Mesenchymal stem cell (in vitro differentiated cells and primary cell): ENCODE data around the gene HSPA9.

Experiments used
- DNase-seq: peaks from one replicate; pipeline ENCODE4 v3.0.0-alpha.2; 2013
- H2AFZ ChIP-seq: one replicate; pipeline ENCODE4 v1.6.1; 2013; ENCODE audit warnings: low read depth, mild to moderate bottlenecking, control low read depth, inconsistent platforms, low read length, moderate library complexity
- H2AK5ac ChIP-seq: 2 replicates; pipeline ENCODE4 v1.6.1; 2013; ENCODE audit warnings: low read length, moderate library complexity, mild to moderate bottlenecking, inconsistent platforms; ENCODE audit not compliant: severe bottlenecking
- H2BK120ac ChIP-seq: one replicate; pipeline ENCODE4 v1.6.1; 2013; ENCODE audit warnings: low read depth, mild to moderate bottlenecking, inconsistent platforms, low read length, moderate library complexity
- H2BK12ac ChIP-seq, 2 experiments: one replicate each; pipeline ENCODE4 v1.6.1; 2013; ENCODE audit warnings: inconsistent platforms in 2 of 2, low read length in 2 of 2, mild to moderate bottlenecking in 2 of 2, moderate library complexity in 2 of 2, control low read depth in 1 of 2
- H2BK15ac ChIP-seq: one replicate; pipeline ENCODE4 v1.6.1; 2013; ENCODE audit warnings: mild to moderate bottlenecking, low read depth, inconsistent platforms; ENCODE audit not compliant: poor library complexity, severe bottlenecking
- H2BK5ac ChIP-seq: 2 replicates; pipeline ENCODE4 v1.6.1; 2013; ENCODE audit warnings: low read depth, mild to moderate bottlenecking, low read length, control low read depth, inconsistent platforms; ENCODE audit not compliant: poor library complexity, severe bottlenecking
- H3K14ac ChIP-seq, 2 experiments: one replicate each; pipeline ENCODE4 v1.6.1; 2013; ENCODE audit warnings: inconsistent platforms in 2 of 2, low read length in 2 of 2, control low read depth in 1 of 2, mild to moderate bottlenecking in 1 of 2, moderate library complexity in 1 of 2
- H3K18ac ChIP-seq, 2 experiments: one replicate each; pipeline ENCODE4 v1.6.1; 2013; ENCODE audit warnings: inconsistent platforms in 2 of 2, low read length in 2 of 2, control low read depth in 1 of 2, low read depth in 1 of 2, mild to moderate bottlenecking in 1 of 2
- H3K23ac ChIP-seq, 2 experiments: one replicate each; pipeline ENCODE4 v1.6.1; 2013; ENCODE audit warnings: inconsistent platforms in 2 of 2, low read length in 2 of 2, mild to moderate bottlenecking in 2 of 2, moderate library complexity in 2 of 2, control low read depth in 1 of 2
- H3K27ac ChIP-seq: 2 replicates; pipeline ENCODE4 v1.5.1; 2013; ENCODE audit warnings: mild to moderate bottlenecking, moderate library complexity, low read length, control low read depth, inconsistent platforms; ENCODE audit not compliant: poor library complexity, severe bottlenecking
- H3K27me3 ChIP-seq, 2 experiments: 2 replicates each; pipeline versions ENCODE4 v1.6.1 to v1.7.0; 2013; ENCODE audit warnings: low read length in 2 of 2, mild to moderate bottlenecking in 2 of 2, moderate library complexity in 2 of 2, control low read depth in 1 of 2, inconsistent platforms in 1 of 2; ENCODE audit not compliant: control insufficient read depth in 1 of 2, insufficient read depth in 1 of 2
- H3K36me3 ChIP-seq, 2 experiments: 2 replicates each; pipeline versions ENCODE4 v1.6.1 to v1.7.0; 2013; ENCODE audit warnings: low read length in 2 of 2, control low read depth in 1 of 2, inconsistent platforms in 1 of 2, low read depth in 1 of 2, mild to moderate bottlenecking in 1 of 2; ENCODE audit not compliant: insufficient read depth in 2 of 2, control insufficient read depth in 1 of 2
- H3K4ac ChIP-seq, 2 experiments: one replicate each; pipeline ENCODE4 v1.6.1; 2013; ENCODE audit warnings: inconsistent platforms in 2 of 2, low read length in 2 of 2, mild to moderate bottlenecking in 2 of 2, moderate library complexity in 2 of 2, control low read depth in 1 of 2, low read depth in 1 of 2
- H3K4me1 ChIP-seq: 2 replicates; pipeline ENCODE4 v1.6.1; 2013; ENCODE audit warnings: low read depth, low read length, control low read depth; ENCODE audit not compliant: control insufficient read depth, insufficient read depth
- H3K4me2 ChIP-seq: 2 replicates; pipeline ENCODE4 v1.6.1; 2013; ENCODE audit warnings: low read length, mild to moderate bottlenecking, inconsistent platforms; ENCODE audit not compliant: poor library complexity, severe bottlenecking
- H3K4me3 ChIP-seq, 2 experiments: 2 replicates each; pipeline versions ENCODE4 v1.5.1 to v1.7.0; 2013; ENCODE audit warnings: low read length in 2 of 2, mild to moderate bottlenecking in 2 of 2, control low read depth in 1 of 2, low read depth in 1 of 2; ENCODE audit not compliant: insufficient read depth in 1 of 2
- H3K79me1 ChIP-seq: replicated peaks from 2 replicates; pipeline ENCODE4 v1.6.1; 2013; ENCODE audit warnings: mild to moderate bottlenecking, control low read depth, low read length, inconsistent platforms; ENCODE audit not compliant: poor library complexity, severe bottlenecking
- H3K9ac ChIP-seq: 2 replicates; pipeline ENCODE4 v1.7.0; 2013; ENCODE audit warnings: mild to moderate bottlenecking, low read length, moderate library complexity
- H3K9me3 ChIP-seq: 2 replicates; pipeline ENCODE4 v1.7.0; 2013; ENCODE audit warnings: mild to moderate bottlenecking, low read length; ENCODE audit not compliant: control insufficient read depth
- H4K8ac ChIP-seq: one replicate; pipeline ENCODE4 v1.6.1; 2013; ENCODE audit warnings: inconsistent platforms, mild to moderate bottlenecking, low read length, moderate library complexity
- H4K91ac ChIP-seq: one replicate; pipeline ENCODE4 v1.6.1; 2013; ENCODE audit warnings: mild to moderate bottlenecking, low read length, inconsistent platforms
- WGBS: methylation state at CpG from one replicate; pipeline ENCODE4 v1.1.7; 2013; ENCODE audit warnings: mixed read lengths; 5-methylcytosine and 5-hydroxymethylcytosine counted together

Gene HSPA9

GRCh38 chr5:138536215-138536614, 39.0 kb downstream of the HSPA9 start:
- no peak for DNase-seq
- Histone ChIP-seq H3K9ac (peak overlapping the region; percentile 22), H3K9me3 (no peaks in the 10 kb centered on the region), H4K91ac (no peak overlapping the region), H3K4ac (no peak overlapping the region), H3K4me1 (no peaks in the 10 kb centered on the region), H2BK5ac (no peak overlapping the region), H3K14ac (no peak overlapping the region), H3K79me1 (no peaks in the 10 kb centered on the region), H2AK5ac (no peak overlapping the region), H3K27me3 (no peaks in the 10 kb centered on the region), H2AFZ (no peak overlapping the region), H3K18ac (no peak overlapping the region), H2BK15ac (no peak overlapping the region), H3K4me3 (no peak overlapping the region), H3K4me2 (no peak overlapping the region), H2BK120ac (no peak overlapping the region), H3K23ac (no peak overlapping the region), H3K27ac (no peak overlapping the region), H2BK12ac (no peak overlapping the region), H3K36me3 (peaks cover 10 to 48% of the 10 kb centered on the region in 2 experiments), H4K8ac (no peak overlapping the region)
- 60% methylated on average over 1 of the region's 2 CpGs for WGBS

GRCh38 chr5:138533973-138534941, 40.9 kb downstream of the HSPA9 start:
- peak; percentile 55 for DNase-seq
- H3K27me3 ChIP-seq = no peaks in the 10 kb centered on the region
- H2BK12ac ChIP-seq = no peak overlapping the region
- H2BK15ac ChIP-seq = no peak overlapping the region
- WGBS = 98% methylated on average over 3 of the region's 5 CpGs
- peaks cover 3% of the 10 kb centered on the region for H3K4me1 ChIP-seq
- H3K36me3 ChIP-seq = peaks cover 18 to 36% of the 10 kb centered on the region in 2 experiments
- no peak overlapping the region for H3K14ac ChIP-seq
- H4K91ac ChIP-seq = no peak overlapping the region
- no peak overlapping the region for H2AK5ac ChIP-seq
- no peak overlapping the region for H3K4me3 ChIP-seq
- H4K8ac ChIP-seq = no peak overlapping the region
- no peak overlapping the region for H2BK5ac ChIP-seq
- no peak overlapping the region for H2AFZ ChIP-seq
- no peak overlapping the region for H3K4ac ChIP-seq
- H3K23ac ChIP-seq = no peak overlapping the region
- no peak overlapping the region for H2BK120ac ChIP-seq
- H3K18ac ChIP-seq = no peak overlapping the region
- no peak overlapping the region for H3K4me2 ChIP-seq
- H3K9me3 ChIP-seq = no peaks in the 10 kb centered on the region
- no peak overlapping the region for H3K27ac ChIP-seq
- no peaks in the 10 kb centered on the region for H3K79me1 ChIP-seq
- no peak overlapping the region for H3K9ac ChIP-seq

- Histone ChIP-seq H2AK5ac (no peak overlapping the region), H2BK120ac (no peak overlapping the region), H2BK5ac (no peak overlapping the region), H3K23ac (no peak overlapping the region), H3K4me3 (no peak overlapping the region), H3K9me3 (no peaks in the 10 kb centered on the region), H2BK12ac (no peak overlapping the region), H3K4ac (no peak overlapping the region), H3K18ac (no peak overlapping the region), H3K4me2 (no peak overlapping the region), H4K8ac (no peak overlapping the region), H2AFZ (no peak overlapping the region), H3K14ac (no peak overlapping the region), H3K27ac (no peak overlapping the region), H3K36me3 (peaks cover 19 to 35% of the 10 kb centered on the region in 2 experiments), H2BK15ac (no peak overlapping the region), H3K27me3 (no peaks in the 10 kb centered on the region), H3K4me1 (peaks cover 10% of the 10 kb centered on the region), H3K9ac (no peak overlapping the region), H3K79me1 (no peaks in the 10 kb centered on the region), H4K91ac (no peak overlapping the region)
- DNase-seq = no peak
- WGBS = 97% methylated on average over 8 of the region's 8 CpGs
Observed at GRCh38 chr5:138529812-138530211, 45.4 kb downstream of the HSPA9 start.

DNA sequence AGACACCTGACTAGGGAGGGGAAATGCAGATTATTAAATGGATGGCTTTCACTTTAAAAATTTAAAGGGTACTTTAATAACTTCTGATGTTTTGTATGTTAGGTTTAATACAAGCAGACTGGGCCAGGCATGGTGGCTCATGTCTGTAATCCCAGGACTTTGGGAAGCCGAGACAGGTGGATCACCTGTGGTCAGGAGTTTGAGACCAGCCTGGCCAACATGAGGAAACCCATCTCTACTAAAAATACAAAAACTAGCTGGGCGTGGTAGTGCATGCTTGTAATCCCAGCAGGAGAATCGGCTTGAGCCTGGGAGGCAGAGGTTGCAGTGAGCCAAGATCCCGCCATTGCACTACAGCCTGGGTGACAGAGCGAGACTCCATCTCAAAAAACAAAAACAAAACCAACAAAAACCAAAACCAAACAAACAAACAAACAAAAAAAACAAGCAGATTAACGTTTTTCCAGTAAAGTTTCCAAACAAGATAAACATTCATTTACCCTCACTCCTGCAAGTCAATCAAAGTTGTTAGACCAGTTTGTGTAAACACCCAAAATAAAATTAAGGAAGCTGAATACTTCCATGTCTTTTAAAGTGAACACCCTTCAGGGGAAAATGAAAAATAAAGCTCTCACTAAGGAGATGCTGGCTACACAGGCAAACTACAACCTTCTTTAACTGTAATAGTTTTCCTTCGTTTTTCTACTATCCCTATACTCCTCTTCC, 46.3 kb downstream of the HSPA9 start:
- Histone ChIP-seq H3K36me3 (peaks cover 20 to 30% of the 10 kb centered on the region in 2 experiments), H3K23ac (no peak overlapping the region), H3K9ac (no peak overlapping the region), H3K27me3 (no peaks in the 10 kb centered on the region), H3K4me3 (no peak overlapping the region), H4K8ac (no peak overlapping the region), H3K4ac (no peak overlapping the region), H3K14ac (no peak overlapping the region), H3K4me2 (no peak overlapping the region), H2BK15ac (no peak overlapping the region), H3K4me1 (peaks cover 10% of the 10 kb centered on the region), H2BK12ac (no peak overlapping the region), H4K91ac (no peak overlapping the region), H3K79me1 (no peaks in the 10 kb centered on the region), H3K18ac (no peak overlapping the region), H2AK5ac (no peak overlapping the region), H2BK120ac (no peak overlapping the region), H3K9me3 (no peaks in the 10 kb centered on the region), H3K27ac (no peak overlapping the region), H2AFZ (no peak overlapping the region), H2BK5ac (no peak overlapping the region)
- WGBS = 95% methylated on average over 7 of the region's 7 CpGs
- no peak for DNase-seq
